ENCODE measurements around the gene CDC42BPA.
"Not testable (repeated sequence)": the region's sequence is repeated elsewhere in the genome, so short reads cannot be mapped to it uniquely, and the experiment has no call there.

Gene CDC42BPA

DNA sequence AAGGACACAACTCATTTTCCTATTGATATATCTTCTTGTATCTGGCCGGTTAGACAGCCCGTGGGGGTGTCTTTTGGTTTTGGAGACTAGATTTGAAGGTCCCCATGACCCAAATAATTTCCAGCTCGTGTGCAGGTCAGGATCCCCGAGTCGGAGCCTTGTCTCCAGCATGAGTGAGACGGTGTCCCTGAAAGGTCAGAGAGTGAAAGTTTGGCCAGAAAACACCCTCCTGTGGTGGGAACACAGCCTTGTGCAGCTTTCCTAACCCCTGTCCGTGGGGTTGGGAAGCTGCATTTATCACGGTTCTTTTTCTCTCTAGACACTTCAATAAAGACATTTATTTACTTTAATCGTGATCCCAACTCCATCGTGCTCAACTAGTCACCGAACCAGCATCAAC is 360.6 kb downstream of the CDC42BPA start:
- Histone ChIP-seq H3K36me3 (ENCODE audit: control insufficient read depth in 5 of 5, insufficient read depth in 5 of 5, low read length in 5 of 5) (peaks cover 0 to 13% (median 8%) of the 10 kb centered on the region in 5 donors), H3K9ac (ENCODE audit: low read length in 5 of 5) (no peak overlapping the region), H3K27ac (ENCODE audit: low read depth, low read length) (peak overlapping the region; percentile 17), H3K27me3 (ENCODE audit: control insufficient read depth in 5 of 5, insufficient read depth in 4 of 5, low read length in 5 of 5) (no peaks in the 10 kb centered on the region), H3K4me3 (ENCODE audit: low read depth in 1 of 5, low read length in 5 of 5) (no peak overlapping the region), H3K4me1 (ENCODE audit: control insufficient read depth in 5 of 5, insufficient read depth in 5 of 5, low read length in 5 of 5) (peaks cover 1 to 43% (median 13%) of the 10 kb centered on the region in 5 donors), H3K9me3 (ENCODE audit: control insufficient read depth in 5 of 5, low read length in 5 of 5) (peaks cover 0 to 2% (median 0%) of the 10 kb centered on the region in 5 donors)

DNA sequence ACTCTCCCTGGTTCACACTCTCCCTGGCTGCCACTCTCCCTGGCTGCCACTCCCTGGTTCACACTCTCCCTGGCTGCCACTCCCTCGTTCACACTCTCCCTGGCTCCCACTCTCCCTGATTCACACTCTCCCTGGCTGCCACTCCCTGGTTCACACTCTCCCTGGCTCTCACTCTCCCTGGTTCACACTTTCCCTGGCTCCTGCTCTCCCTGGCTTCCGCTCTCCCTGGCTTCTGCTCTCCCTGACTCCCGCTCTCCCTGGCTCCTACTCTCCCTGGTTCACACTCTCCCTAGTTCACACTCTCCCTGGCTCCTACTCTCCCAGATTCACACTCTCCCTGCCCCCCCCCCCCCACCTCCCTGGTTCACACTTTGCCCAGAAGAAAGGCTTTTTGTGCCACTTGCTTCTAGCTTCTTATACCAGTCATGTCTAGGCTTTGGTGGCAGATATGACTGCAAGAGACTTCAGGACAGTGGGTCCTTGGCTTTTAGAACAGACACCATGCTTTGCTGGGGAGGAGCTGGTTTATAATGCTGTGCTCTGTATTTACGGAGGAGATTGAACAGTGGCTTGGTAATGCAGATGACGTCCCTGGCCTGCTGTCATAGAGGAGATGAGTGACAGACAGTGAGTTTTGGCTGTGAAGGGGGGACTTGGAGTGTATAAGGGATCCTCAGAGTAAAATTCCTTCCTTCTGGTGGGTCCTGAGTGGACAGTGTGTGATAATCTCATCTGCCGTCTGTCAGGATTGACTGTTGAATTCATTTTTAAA is 361.2 kb downstream of the CDC42BPA start:
- Histone ChIP-seq H3K27me3 (ENCODE audit: control insufficient read depth in 5 of 5, insufficient read depth in 4 of 5, low read length in 5 of 5) (no peaks in the 10 kb centered on the region), H3K9ac (ENCODE audit: low read length in 5 of 5) (no peak overlapping the region), H3K4me1 (ENCODE audit: control insufficient read depth in 5 of 5, insufficient read depth in 5 of 5, low read length in 5 of 5) (peaks cover 1 to 44% (median 13%) of the 10 kb centered on the region in 5 donors), H3K27ac (ENCODE audit: low read depth, low read length) (peak overlapping the region; percentile 11), H3K4me3 (ENCODE audit: low read depth in 1 of 5, low read length in 5 of 5) (no peak overlapping the region), H3K36me3 (ENCODE audit: control insufficient read depth in 5 of 5, insufficient read depth in 5 of 5, low read length in 5 of 5) (peaks cover 0 to 7% (median 2%) of the 10 kb centered on the region in 5 donors), H3K9me3 (ENCODE audit: control insufficient read depth in 5 of 5, low read length in 5 of 5) (peaks cover 0 to 2% (median 0%) of the 10 kb centered on the region in 5 donors)

DNA sequence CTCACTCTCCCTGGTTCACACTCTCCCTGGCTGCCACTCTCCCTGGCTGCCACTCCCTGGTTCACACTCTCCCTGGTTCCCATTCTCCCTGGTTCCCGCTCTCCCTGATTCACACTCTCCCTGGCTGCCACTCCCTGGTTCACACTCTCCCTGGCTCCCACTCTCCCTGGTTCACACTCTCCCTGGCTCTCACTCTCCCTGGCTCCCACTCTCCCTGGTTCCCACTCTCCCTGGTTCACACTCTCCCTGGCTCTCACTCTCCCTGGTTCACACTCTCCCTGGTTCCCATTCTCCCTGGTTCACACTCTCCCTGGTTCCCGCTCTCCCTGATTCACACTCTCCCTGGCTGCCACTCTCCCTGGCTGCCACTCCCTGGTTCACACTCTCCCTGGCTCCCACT is 362.4 kb downstream of the CDC42BPA start:
- not testable (repeated sequence) for H3K36me3 ChIP-seq (ENCODE audit: control insufficient read depth in 5 of 5, insufficient read depth in 5 of 5, low read length in 5 of 5); H3K9me3 ChIP-seq (ENCODE audit: control insufficient read depth in 5 of 5, low read length in 5 of 5); H3K9ac ChIP-seq (ENCODE audit: low read length in 5 of 5); H3K27ac ChIP-seq (ENCODE audit: low read depth, low read length); H3K4me3 ChIP-seq (ENCODE audit: low read depth in 1 of 5, low read length in 5 of 5); H3K27me3 ChIP-seq (ENCODE audit: control insufficient read depth in 5 of 5, insufficient read depth in 4 of 5, low read length in 5 of 5)
- H3K4me1 ChIP-seq (ENCODE audit: control insufficient read depth in 5 of 5, insufficient read depth in 5 of 5, low read length in 5 of 5): peaks cover 5 to 46% (median 26%) of the 10 kb centered on the region in 5 donors

DNA sequence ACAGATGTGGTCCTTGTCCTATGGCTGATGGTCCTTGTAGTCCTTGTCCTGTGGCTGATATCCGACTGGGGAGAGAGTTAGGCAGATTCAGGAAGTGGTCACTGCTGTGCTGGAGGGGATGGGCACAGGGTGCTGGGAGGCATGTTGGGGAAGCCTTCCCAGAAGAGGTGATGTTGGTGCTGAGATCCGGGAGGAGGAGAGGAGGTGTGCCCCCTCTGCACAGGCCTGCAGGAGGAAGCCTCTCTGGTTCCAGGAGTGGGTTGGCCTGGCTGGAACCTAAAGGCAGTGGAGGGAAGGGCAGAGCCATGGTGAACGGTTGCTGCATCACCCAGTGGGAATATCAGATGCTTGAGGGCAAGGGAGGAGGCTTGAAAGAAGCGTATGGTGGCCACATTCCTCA is 363.5 kb downstream of the CDC42BPA start:
- no peak overlapping the region for H3K27ac ChIP-seq (ENCODE audit: low read depth, low read length)
- peaks cover 5 to 50% (median 28%) of the 10 kb centered on the region in 5 donors for H3K4me1 ChIP-seq (ENCODE audit: control insufficient read depth in 5 of 5, insufficient read depth in 5 of 5, low read length in 5 of 5)

DNA sequence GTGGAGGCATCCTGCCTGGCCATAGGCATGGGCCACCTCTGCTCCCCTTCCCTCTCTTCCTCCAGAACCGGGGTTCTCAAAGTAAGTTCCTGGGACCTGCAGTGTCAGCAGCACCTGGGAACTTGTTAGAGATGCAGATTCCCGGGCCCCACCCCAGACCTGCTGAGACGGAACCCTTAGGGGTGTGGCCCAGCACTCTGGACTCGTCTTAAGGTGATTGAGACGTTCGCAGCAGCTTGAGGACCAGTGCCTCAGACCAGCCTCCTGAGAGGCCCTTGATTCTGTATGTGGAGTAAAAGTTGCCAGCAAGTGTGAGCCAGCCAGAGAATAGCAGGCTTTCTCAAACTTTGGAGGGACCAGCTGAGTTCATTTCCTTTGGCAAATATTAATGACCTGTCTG is 364.0 kb downstream of the CDC42BPA start:
- peaks cover 0 to 2% (median 0%) of the 10 kb centered on the region in 5 donors for H3K9me3 ChIP-seq (ENCODE audit: control insufficient read depth in 5 of 5, low read length in 5 of 5)
- H3K4me3 ChIP-seq (ENCODE audit: low read depth in 1 of 5, low read length in 5 of 5): no peak overlapping the region
- H3K27me3 ChIP-seq (ENCODE audit: control insufficient read depth in 5 of 5, insufficient read depth in 4 of 5, low read length in 5 of 5): no peaks in the 10 kb centered on the region
- peak overlapping the region in 1 of 5 donors; percentile 19 for H3K9ac ChIP-seq (ENCODE audit: low read length in 5 of 5)
- H3K4me1 ChIP-seq (ENCODE audit: control insufficient read depth in 5 of 5, insufficient read depth in 5 of 5, low read length in 5 of 5): peaks cover 5 to 50% (median 28%) of the 10 kb centered on the region in 5 donors
- no peak overlapping the region for H3K27ac ChIP-seq (ENCODE audit: low read depth, low read length)
- peaks cover 0 to 3% (median 0%) of the 10 kb centered on the region in 5 donors for H3K36me3 ChIP-seq (ENCODE audit: control insufficient read depth in 5 of 5, insufficient read depth in 5 of 5, low read length in 5 of 5)

More for the DNA sequence above, 363.5 kb downstream of the CDC42BPA start:
- Histone ChIP-seq H3K9ac (ENCODE audit: low read length in 5 of 5) (peak overlapping the region in 1 of 5 donors; percentile 19), H3K27me3 (ENCODE audit: control insufficient read depth in 5 of 5, insufficient read depth in 4 of 5, low read length in 5 of 5) (no peaks in the 10 kb centered on the region), H3K36me3 (ENCODE audit: control insufficient read depth in 5 of 5, insufficient read depth in 5 of 5, low read length in 5 of 5) (no peaks in the 10 kb centered on the region), H3K9me3 (ENCODE audit: control insufficient read depth in 5 of 5, low read length in 5 of 5) (peaks cover 0 to 2% (median 0%) of the 10 kb centered on the region in 5 donors), H3K4me3 (ENCODE audit: low read depth in 1 of 5, low read length in 5 of 5) (peak overlapping the region in 1 of 5 donors; percentile 8)

DNA sequence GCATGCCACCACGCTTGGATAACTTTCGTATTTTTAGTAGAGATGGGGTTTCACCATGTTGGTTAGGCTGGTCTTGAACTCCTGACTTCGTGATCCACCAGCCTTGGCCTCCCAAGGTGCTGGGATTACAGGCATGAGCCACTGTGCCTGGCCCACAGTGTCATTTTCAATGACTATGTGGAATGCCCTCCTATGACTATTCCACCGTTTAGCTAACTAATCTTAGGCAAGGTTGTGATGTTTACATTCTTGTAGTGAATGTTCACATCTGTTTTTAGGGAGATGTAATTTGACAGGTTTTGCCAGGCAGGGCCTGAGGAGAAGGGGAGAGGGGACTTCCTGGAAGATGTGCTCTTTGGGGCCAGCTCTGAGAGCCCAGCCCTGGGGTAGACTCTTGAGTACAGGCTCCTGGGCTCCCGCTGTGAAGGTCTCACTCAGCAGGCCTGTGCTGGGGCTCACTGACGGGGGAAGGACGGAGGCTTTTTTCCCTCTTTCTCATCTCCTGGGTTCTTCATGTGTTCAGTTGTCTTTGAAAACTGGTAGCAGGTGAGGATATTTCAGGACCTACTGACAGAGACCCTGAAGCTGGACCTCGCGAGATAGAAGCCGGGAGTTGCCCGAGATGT is 365.0 kb downstream of the CDC42BPA start:
- H3K9me3 ChIP-seq (ENCODE audit: control insufficient read depth in 5 of 5, low read length in 5 of 5): peaks cover 0 to 2% (median 0%) of the 10 kb centered on the region in 5 donors
- no peak overlapping the region for H3K9ac ChIP-seq (ENCODE audit: low read length in 5 of 5)
- H3K27ac ChIP-seq (ENCODE audit: low read depth, low read length): no peak overlapping the region
- peaks cover 0 to 4% (median 0%) of the 10 kb centered on the region in 5 donors for H3K36me3 ChIP-seq (ENCODE audit: control insufficient read depth in 5 of 5, insufficient read depth in 5 of 5, low read length in 5 of 5)
- no peaks in the 10 kb centered on the region for H3K27me3 ChIP-seq (ENCODE audit: control insufficient read depth in 5 of 5, insufficient read depth in 4 of 5, low read length in 5 of 5)
- H3K4me3 ChIP-seq (ENCODE audit: low read depth in 1 of 5, low read length in 5 of 5): no peak overlapping the region
- peaks cover 5 to 50% (median 28%) of the 10 kb centered on the region in 5 donors for H3K4me1 ChIP-seq (ENCODE audit: control insufficient read depth in 5 of 5, insufficient read depth in 5 of 5, low read length in 5 of 5)

DNA sequence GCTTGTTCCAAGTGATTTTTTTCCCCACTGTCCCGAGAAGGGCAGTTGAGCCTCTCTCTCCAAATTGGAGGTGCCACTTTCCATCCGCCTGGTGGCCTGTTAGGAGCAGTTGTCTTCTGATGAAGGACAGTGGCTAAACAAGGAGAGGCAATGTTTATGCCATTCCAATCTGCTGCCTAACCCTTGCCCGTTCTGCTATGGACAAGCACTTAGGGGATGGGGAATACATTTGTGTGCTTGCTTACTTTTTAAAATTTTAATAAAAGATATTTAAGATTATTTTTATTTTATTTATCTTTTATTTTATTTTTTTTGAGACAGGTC is 366.2 kb downstream of the CDC42BPA start:
- H3K27ac ChIP-seq (ENCODE audit: low read depth, low read length): peak overlapping the region; percentile 94
- no peak overlapping the region for H3K9ac ChIP-seq (ENCODE audit: low read length in 5 of 5)
- H3K9me3 ChIP-seq (ENCODE audit: control insufficient read depth in 5 of 5, low read length in 5 of 5): peaks cover 0 to 6% (median 4%) of the 10 kb centered on the region in 5 donors
- H3K4me1 ChIP-seq (ENCODE audit: control insufficient read depth in 5 of 5, insufficient read depth in 5 of 5, low read length in 5 of 5): peaks cover 5 to 40% (median 28%) of the 10 kb centered on the region in 5 donors
- H3K4me3 ChIP-seq (ENCODE audit: low read depth in 1 of 5, low read length in 5 of 5): no peak overlapping the region
- H3K27me3 ChIP-seq (ENCODE audit: control insufficient read depth in 5 of 5, insufficient read depth in 4 of 5, low read length in 5 of 5): no peaks in the 10 kb centered on the region
- H3K36me3 ChIP-seq (ENCODE audit: control insufficient read depth in 5 of 5, insufficient read depth in 5 of 5, low read length in 5 of 5): peaks cover 0 to 4% (median 0%) of the 10 kb centered on the region in 5 donors

DNA sequence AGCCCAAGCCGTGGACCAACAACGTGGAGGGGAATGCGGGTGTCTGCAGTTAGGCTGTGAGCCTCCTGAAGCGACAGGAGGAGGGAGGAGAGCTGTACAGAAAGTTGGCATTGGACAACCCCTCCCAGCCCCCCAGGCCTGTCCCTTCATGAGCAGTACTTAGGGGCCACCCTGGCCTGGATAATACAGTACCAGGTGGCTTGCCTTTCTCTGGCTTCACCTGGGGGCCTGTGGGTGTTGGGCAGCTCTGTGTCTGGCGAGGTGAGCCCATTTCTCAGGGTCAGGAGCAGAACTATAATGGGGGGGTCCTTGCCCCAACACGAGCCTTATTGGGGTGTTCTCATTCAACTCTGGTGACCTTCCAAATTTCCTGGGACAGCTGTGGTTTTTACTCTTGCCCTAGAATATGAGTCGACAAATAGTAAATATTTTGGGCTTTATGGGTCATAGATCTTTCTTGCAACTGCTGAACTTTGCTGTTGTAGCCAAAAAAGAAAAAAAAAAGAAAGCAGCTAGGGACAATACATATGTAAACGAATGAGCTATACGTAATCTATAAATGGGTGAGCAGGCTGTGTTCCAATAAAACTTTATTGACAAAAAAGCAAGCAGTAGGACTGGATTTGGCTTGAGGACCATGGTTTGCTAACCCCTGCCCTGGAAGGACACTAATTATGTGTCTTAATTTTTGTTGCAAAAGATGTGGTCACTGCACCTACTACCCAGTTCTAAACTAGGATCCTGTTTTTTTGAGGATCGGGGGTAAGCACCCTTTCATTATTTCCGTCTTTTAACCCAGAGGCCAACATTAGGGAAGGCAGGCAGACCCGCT is 366.8 kb downstream of the CDC42BPA start:
- H3K4me3 ChIP-seq (ENCODE audit: low read depth in 1 of 5, low read length in 5 of 5): no peak overlapping the region
- H3K4me1 ChIP-seq (ENCODE audit: control insufficient read depth in 5 of 5, insufficient read depth in 5 of 5, low read length in 5 of 5): peaks cover 8 to 46% (median 31%) of the 10 kb centered on the region in 5 donors
- peaks cover 0 to 6% (median 4%) of the 10 kb centered on the region in 5 donors for H3K9me3 ChIP-seq (ENCODE audit: control insufficient read depth in 5 of 5, low read length in 5 of 5)
- H3K36me3 ChIP-seq (ENCODE audit: control insufficient read depth in 5 of 5, insufficient read depth in 5 of 5, low read length in 5 of 5): peaks cover 0 to 4% (median 0%) of the 10 kb centered on the region in 5 donors
- H3K27me3 ChIP-seq (ENCODE audit: control insufficient read depth in 5 of 5, insufficient read depth in 4 of 5, low read length in 5 of 5): no peaks in the 10 kb centered on the region
- no peak overlapping the region for H3K9ac ChIP-seq (ENCODE audit: low read length in 5 of 5)
- H3K27ac ChIP-seq (ENCODE audit: low read depth, low read length): peak overlapping the region; percentile 94

DNA sequence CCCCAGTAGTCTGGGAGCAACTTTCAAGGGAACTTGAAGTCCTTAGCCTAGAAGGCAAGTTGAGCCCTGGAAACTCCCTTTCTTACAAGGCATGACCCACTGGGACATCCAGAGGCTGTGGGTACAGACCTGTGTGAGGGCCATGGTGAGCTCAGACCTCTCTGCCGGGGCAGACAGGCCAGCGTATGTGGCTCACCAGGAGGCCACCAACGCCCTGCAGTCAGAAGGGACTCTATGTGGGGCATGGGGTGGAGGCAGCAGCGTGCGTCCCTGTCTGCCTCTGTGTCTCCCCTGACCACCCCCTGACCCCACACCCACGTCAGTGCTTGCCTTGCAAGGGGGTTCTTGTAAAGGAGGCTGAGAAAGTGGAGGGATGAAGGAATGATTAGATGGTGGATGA is 367.4 kb downstream of the CDC42BPA start:
- Histone ChIP-seq H3K4me1 (ENCODE audit: control insufficient read depth in 5 of 5, insufficient read depth in 5 of 5, low read length in 5 of 5) (peaks cover 8 to 52% (median 37%) of the 10 kb centered on the region in 5 donors), H3K27me3 (ENCODE audit: control insufficient read depth in 5 of 5, insufficient read depth in 4 of 5, low read length in 5 of 5) (no peaks in the 10 kb centered on the region), H3K27ac (ENCODE audit: low read depth, low read length) (peak overlapping the region; percentile 94), H3K9ac (ENCODE audit: low read length in 5 of 5) (no peak overlapping the region), H3K9me3 (ENCODE audit: control insufficient read depth in 5 of 5, low read length in 5 of 5) (peaks cover 0 to 6% (median 4%) of the 10 kb centered on the region in 5 donors), H3K4me3 (ENCODE audit: low read depth in 1 of 5, low read length in 5 of 5) (no peak overlapping the region), H3K36me3 (ENCODE audit: control insufficient read depth in 5 of 5, insufficient read depth in 5 of 5, low read length in 5 of 5) (peaks cover 0 to 4% (median 0%) of the 10 kb centered on the region in 5 donors)

Data from subcutaneous abdominal adipose tissue (tissue), 5 donors.